Stimulated activated effector memory CD8-positive, alpha-beta T cell treated with anti-CD3 and anti-CD28 coated beads, Interleukin-12 subunit alpha, Interleukin-12 subunit beta, amount 100 ng/mL, for 72 hours (primary cell): ENCODE results near the gene GAS6.

ENCODE experiments used
- ATAC-seq: fragments of 150-1000 bp; cut with Tn5 transposase; 2 replicates; pipeline ENCODE4 v1.10.0; 2021
- DNase-seq, 2 donors: peaks; one replicate each; pipeline ENCODE4 v3.0.0; 2021 to 2022; ENCODE audit warnings: low spot score in 2 of 2
- H3K27ac Mint-ChIP-seq: one replicate; pipeline ENCODE4 v1.8.0; 2022; ENCODE audit warnings: mild to moderate bottlenecking, mixed read lengths
- H3K36me3 Mint-ChIP-seq: one replicate; pipeline ENCODE4 v1.8.0; 2022; ENCODE audit warnings: mild to moderate bottlenecking, mixed read lengths
- H3K4me1 Mint-ChIP-seq: one replicate; pipeline ENCODE4 v1.8.0; 2022; ENCODE audit warnings: mixed read lengths
- H3K4me3 Mint-ChIP-seq: one replicate; pipeline ENCODE4 v1.8.0; 2022; ENCODE audit warnings: mild to moderate bottlenecking, mixed read lengths
- H3K9me3 Mint-ChIP-seq: one replicate; pipeline ENCODE4 v1.8.0; 2022; ENCODE audit warnings: mixed read lengths

Gene GAS6

DNA sequence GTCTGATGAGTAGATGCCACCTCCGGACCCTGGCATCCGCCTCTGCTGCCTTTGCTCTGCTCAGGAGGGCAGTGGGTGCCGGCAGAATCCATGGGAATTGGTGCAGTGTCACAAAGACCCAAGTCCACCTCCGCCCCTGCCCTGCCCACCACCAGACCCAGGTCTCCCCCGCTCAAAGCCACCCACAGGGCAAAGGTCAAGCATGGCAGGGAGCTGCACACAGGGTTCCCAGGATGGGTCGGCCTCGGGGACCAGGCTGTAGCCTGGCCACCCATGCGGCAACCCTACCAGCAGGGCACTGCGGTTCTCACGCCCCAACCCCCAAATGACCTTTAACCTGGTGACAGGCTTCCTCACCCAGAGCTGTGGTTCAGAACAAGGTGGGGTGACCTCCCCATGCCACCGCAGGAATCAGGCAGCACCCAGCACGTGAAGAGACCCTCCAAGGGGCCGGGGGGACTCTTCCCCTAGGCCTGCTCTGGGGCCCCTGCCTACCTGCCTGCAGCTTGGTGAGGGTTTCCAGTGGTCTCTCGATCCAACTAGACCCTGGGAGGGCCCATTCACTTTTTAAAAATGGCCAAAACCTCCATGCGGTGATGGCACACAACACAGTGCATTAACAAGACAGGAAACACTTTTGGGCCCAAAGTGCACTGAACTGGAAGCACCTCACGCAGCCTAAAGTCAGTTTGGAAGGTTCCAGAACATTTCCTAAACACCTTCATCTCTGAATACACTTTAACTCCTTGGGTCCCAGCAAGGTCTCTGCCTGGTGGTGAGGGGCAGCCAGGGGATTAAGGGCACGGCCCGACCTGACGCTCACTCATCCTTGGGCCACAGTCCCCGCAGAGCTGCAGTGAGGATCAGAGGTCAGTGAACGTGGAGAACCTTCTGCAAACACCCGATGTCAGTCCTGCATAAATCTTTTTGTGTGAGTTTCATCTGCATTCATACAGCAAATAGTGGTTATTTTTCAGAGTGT lies 11.0 kb downstream of the GAS6 start:
- peaks cover 19% of the 10 kb centered on the region for H3K4me1 Mint-ChIP-seq
- no peak for DNase-seq
- H3K9me3 Mint-ChIP-seq: no peaks in the 10 kb centered on the region
- H3K27ac Mint-ChIP-seq: no peak overlapping the region
- H3K36me3 Mint-ChIP-seq: no peaks in the 10 kb centered on the region
- no peak overlapping the region for H3K4me3 Mint-ChIP-seq
- ATAC-seq: no peak

DNA sequence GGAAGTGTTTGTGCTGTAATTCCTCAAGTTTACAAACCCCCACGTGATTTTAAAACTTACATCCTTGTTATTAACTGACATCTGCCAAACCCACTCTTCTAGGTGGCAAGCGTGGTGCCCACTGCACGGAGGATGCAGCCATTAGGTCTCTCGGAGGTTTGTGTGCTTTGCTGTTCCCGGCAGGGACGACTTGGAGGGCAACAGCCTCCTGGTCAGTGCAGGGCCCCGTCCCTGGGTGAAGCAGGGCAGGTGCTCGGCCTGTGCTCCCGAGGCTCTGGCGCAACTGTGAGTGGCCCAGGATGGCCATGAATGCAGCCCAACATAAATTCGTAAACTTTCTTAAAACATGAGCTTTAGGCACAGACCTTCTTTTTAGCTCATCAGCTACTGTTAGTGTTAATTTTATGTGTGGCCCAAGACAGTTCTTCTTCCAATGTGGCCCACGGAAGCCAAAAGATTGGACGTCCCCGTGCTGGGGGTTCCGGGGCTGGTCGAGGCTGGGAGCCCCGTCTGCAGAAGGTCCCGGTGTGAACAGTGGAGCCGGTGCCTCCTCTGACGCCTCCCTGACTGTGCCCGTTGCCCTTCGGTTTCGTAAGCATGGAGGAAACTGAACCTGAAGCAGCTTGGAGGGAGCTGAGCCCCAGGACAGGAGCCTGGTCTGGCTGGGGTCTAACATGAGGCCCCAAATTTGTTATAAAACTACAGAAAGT lies 11.9 kb downstream of the GAS6 start:
- peaks cover 19% of the 10 kb centered on the region for H3K4me1 Mint-ChIP-seq
- no peak overlapping the region for H3K4me3 Mint-ChIP-seq
- no peaks in the 10 kb centered on the region for H3K36me3 Mint-ChIP-seq
- ATAC-seq: no peak
- H3K27ac Mint-ChIP-seq: no peak overlapping the region
- H3K9me3 Mint-ChIP-seq: no peaks in the 10 kb centered on the region
- DNase-seq: no peak

DNA sequence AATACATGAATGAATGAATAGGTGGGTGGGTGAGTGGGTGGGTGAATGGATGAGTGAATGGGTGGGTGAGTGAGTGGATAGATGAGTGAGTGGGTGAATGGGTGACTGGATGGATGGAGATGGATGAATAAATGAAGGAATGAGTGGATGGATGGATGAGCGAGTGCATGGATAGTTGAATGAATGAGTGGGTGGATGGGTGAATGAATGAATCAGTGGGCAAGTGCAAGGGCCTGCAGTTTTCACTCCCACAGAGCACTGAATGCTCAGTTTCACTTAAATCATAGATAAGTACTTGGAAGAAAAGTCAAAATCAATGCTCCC lies 12.4 kb downstream of the GAS6 start:
- no peak for DNase-seq

DNA sequence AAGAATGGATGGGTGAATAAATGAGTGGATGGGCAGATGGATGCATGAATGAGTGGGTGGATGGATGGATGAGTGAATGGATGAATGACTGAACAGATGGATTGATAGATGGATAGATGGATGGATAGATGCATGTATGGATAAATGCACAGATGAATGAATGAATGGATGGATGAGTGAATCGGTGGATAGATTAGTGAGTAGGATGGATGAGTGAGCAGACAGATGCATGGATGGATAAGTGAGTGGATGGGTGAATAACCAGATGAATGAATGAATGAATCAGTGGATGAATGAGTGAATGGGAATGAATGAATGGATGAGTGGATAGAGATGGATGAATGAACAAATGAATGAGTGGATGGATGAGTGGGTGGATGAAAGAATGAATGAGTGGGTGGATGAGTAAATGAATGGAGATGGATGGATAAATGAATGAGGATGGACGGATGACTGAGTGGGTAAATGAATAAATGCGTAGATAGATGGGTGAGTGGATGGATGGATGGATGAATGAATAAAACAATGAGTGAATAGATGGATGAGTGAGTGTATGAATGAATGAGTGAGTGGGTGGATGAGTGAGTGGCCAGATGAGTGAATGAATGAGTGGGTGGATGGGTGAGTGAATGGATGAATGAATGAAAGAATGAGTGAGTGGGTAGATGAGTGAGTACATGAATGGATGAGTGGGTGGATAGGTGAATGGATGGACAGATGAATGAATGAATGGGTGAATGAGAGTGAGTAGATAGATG lies 13.0 kb downstream of the GAS6 start:
- Mint-ChIP-seq H3K36me3 (no peaks in the 10 kb centered on the region), H3K9me3 (no peaks in the 10 kb centered on the region), H3K4me3 (no peak overlapping the region), H3K27ac (no peak overlapping the region), H3K4me1 (peaks cover 29% of the 10 kb centered on the region)
- ATAC-seq (no peak), DNase-seq (no peak)

More for the DNA sequence above, 12.4 kb downstream of the GAS6 start:
- peaks cover 24% of the 10 kb centered on the region for H3K4me1 Mint-ChIP-seq
- no peak for ATAC-seq
- no peaks in the 10 kb centered on the region for H3K9me3 Mint-ChIP-seq
- no peak overlapping the region for H3K4me3 Mint-ChIP-seq
- H3K27ac Mint-ChIP-seq: no peak overlapping the region
- no peaks in the 10 kb centered on the region for H3K36me3 Mint-ChIP-seq

DNA sequence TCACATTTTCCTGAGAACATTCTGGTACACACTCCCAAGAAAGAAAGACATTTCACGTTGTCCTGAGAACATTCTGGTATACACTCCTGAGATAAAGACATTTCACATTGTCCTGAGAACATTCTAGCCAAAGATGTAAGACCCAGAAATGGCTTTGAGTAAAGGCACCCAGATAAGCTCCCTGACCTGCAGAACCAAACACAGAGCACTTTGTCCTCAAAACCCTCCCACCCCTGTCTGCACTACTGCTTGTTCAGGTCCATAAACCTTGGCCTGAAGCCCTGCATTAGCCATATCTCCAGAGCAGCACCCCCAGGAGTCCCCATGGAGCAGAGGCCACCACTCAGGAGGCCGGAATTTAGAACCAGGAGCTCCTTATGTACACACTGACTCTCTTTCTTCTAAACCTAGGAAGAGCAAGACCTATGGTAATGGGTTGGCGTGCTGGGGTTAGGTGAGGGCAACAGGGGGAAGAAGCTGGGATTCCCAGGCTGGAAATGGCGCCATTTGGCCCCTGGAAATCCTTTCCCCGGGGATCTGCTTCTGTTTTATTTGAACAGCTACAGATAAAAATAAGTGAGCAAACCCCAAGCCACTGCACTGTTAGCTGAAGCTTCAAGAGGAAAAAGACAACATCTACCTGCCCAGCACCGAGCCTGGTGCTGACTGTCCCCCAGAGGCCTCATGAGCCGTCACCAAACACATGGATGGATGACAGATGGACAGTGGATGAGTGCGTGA lies 13.7 kb downstream of the GAS6 start:
- no peaks in the 10 kb centered on the region for H3K9me3 Mint-ChIP-seq
- no peak overlapping the region for H3K4me3 Mint-ChIP-seq
- H3K27ac Mint-ChIP-seq: no peak overlapping the region
- ATAC-seq (no peak), DNase-seq (no peak)
- H3K4me1 Mint-ChIP-seq: peaks cover 36% of the 10 kb centered on the region
- H3K36me3 Mint-ChIP-seq: no peaks in the 10 kb centered on the region

DNA sequence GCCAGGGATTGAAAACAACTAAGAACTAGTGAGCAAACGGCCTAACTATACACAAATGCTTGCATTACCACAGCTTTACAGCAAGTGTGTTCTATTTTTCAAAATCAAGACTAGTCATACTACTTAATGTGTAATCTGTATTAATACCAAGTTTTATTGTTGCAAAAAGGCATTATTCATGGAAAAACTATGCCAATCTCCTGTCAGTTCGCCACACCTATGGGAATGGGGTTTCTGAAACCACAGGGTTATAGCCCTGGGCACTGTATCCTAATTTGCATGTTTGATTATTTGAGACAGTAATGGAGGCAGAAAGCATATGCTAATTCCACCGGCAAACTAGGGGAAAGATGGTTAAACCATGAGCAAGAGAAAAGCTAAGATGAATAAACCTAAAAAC lies 14.3 kb downstream of the GAS6 start:
- no peak overlapping the region for H3K27ac Mint-ChIP-seq
- peaks cover 4% of the 10 kb centered on the region for H3K36me3 Mint-ChIP-seq
- no peak overlapping the region for H3K4me3 Mint-ChIP-seq
- no peaks in the 10 kb centered on the region for H3K9me3 Mint-ChIP-seq
- no peak for ATAC-seq
- no peak for DNase-seq
- H3K4me1 Mint-ChIP-seq: peaks cover 37% of the 10 kb centered on the region

DNA sequence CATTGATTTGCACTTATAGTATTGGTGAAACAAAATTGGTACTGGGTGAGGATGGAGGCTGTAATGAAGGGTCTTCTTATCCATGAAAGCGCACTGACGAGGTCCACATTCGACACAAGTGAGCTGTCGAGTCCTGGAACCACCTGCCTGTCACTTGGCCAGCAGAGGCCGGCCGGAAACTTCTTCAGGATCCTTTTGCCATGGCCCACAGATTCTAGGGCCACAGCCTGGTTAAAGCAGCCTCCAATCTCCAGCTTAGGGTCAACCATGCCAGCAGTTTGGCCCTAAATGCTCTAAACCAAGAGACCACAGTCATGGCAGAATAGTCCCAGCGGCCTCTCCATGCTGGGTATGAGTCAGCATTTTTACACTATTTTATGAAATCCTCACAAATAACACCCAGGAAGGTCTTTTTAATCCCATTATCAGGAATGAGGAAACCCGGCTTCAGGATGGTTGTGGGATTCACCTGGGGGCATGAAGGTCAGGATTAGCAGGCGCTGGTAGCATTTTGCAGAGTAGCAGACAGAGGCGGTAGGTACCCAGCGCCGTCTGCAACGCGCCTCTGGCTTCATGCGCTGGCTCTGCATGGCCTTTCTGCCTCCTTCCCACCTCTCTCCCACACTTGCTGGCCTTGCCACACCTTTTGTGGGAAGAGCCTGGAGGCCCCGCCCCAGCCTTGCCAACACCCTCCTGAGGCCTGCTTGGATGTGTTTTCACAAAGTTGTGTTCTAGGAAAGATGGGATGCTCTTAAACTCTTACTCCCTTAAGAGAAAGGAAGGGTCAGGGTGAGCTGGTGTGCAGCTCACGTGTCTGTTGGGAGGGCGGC lies 15.2 kb downstream of the GAS6 start:
- DNase-seq (no peak), ATAC-seq (no peak)
- Mint-ChIP-seq H3K4me3 (no peak overlapping the region), H3K4me1 (peaks cover 37% of the 10 kb centered on the region), H3K27ac (no peak overlapping the region), H3K9me3 (no peaks in the 10 kb centered on the region), H3K36me3 (peaks cover 5% of the 10 kb centered on the region)

DNA sequence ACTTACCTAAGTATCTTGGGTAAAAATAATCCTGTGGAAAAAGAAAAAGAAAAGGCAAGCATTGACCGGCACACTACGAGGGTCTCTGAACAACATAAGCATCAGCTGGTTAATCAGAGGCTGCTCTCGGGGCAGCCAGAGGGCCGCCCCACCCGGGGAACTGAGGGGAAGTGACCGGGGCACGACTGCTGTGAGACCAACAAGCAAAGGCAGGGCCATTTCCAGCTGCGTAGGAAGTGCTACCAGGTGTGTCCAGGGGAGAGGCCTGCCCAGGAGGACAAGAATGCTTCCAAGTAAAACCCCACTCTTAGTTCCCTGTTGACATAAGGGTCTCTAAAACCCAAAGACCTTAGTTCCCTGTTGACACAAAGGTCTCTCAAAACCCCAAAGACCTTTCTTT lies 15.9 kb downstream of the GAS6 start:
- no peak for ATAC-seq
- peaks cover 5% of the 10 kb centered on the region for H3K36me3 Mint-ChIP-seq
- H3K4me1 Mint-ChIP-seq: peaks cover 36% of the 10 kb centered on the region
- H3K9me3 Mint-ChIP-seq: no peaks in the 10 kb centered on the region
- DNase-seq: no peak
- H3K4me3 Mint-ChIP-seq: no peak overlapping the region
- no peak overlapping the region for H3K27ac Mint-ChIP-seq

DNA sequence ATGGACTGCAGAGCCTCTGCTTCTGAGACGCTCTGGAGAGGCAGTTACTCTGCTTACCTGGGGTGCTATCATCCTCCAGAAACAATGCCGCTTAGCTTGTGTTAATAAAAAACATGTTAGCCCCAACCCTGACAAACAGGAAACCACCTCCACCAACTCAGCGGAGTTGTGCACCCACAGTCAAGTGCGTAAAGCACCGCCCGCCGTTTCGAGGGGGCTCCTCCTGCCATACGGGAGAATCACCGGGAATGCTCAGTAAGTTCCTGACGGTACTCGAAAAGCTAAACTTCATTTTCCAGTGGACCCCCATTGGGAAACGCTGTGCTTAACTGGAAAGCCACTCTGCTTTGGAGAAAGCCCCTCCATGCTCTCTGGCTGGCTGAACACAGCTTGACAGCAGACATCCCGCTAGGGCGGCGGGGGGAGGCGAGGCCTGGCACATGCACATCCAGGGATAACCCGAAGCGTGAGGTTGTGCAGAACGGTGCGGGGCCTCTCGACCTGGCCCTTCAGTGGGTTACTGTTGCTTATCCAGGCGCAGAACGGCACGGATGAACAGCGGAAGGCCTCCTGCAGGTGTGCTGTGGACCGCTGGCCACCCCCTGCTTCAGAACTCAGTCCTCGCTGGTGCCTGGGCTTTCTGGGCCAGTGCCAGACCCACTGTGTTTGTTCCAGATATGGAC lies 17.1 kb downstream of the GAS6 start:
- Mint-ChIP-seq H3K9me3 (peaks cover 4% of the 10 kb centered on the region), H3K27ac (no peak overlapping the region), H3K4me3 (peak overlapping the region; percentile 55), H3K36me3 (peaks cover 5% of the 10 kb centered on the region), H3K4me1 (peaks cover 41% of the 10 kb centered on the region)
- ATAC-seq (peak; percentile 76), DNase-seq (no peak)

DNA sequence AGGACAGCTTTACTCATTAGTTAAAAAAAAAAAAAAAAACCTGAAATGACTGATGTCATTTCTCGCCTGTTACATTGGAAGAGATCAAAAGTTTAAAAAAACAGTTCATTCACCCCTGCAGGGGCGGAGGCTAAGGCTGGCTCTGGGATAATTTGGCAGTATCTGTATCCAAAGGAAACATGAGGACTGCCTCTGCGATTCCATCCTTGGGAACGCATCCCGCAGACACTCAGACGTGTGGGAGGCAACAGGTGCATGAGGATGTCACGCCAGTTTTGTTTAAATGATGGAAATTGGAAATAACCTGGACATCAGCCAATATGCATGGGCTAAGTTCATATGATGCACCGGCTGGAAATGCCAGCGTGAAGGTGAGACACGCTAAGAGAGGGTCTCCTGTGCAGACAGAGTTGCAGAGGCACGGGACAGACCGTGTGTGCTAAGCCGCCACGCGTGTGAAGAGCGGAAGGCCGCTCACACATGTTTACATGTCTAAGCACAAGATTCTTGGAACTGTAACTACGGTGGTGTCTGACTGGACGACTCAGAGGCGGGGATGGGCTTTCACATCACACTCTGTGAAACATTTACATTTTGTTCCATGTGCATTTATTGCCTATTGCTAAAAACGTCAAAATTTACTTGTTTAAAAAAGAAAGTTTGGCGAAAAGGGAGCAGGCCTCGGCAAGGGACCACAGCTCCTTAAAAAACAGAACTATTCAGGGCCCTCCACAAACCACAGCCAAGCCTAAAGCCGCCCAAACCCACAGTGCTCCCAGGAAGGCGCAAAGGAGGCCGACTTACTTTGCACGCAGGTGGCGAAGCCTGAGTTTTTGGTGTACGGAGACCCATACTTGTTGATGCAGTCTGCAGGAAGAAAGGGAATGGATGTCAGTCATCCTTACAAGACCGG lies 17.9 kb downstream of the GAS6 start:
- peaks cover 49% of the 10 kb centered on the region for H3K4me1 Mint-ChIP-seq
- H3K27ac Mint-ChIP-seq: peak overlapping the region; percentile 63
- H3K9me3 Mint-ChIP-seq: peaks cover 5% of the 10 kb centered on the region
- DNase-seq: no peak
- peak overlapping the region; percentile 55 for H3K4me3 Mint-ChIP-seq
- peak; percentile 75 for ATAC-seq
- peaks cover 5% of the 10 kb centered on the region for H3K36me3 Mint-ChIP-seq

DNA sequence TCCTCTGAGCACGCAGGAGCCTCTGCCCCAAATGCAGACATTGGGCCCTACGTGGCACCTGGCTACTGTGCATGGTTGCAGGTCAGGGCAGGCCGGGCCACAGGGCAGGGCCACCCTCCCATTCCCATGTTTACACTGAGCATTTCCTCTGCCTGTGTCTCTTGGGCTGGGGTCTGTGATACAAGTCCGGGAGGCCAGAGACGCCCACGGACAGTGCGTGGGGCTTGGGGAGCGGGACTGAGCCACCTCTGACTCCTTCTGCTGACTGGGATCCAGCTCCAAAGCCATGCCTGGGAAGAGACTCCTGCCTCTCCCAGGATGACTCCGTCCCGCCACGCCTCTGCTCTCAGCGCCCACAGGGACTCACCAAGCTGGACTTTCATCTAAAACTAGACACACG lies 18.8 kb downstream of the GAS6 start:
- ATAC-seq (no peak), DNase-seq (no peak)
- H3K4me3 Mint-ChIP-seq: no peak overlapping the region

DNA sequence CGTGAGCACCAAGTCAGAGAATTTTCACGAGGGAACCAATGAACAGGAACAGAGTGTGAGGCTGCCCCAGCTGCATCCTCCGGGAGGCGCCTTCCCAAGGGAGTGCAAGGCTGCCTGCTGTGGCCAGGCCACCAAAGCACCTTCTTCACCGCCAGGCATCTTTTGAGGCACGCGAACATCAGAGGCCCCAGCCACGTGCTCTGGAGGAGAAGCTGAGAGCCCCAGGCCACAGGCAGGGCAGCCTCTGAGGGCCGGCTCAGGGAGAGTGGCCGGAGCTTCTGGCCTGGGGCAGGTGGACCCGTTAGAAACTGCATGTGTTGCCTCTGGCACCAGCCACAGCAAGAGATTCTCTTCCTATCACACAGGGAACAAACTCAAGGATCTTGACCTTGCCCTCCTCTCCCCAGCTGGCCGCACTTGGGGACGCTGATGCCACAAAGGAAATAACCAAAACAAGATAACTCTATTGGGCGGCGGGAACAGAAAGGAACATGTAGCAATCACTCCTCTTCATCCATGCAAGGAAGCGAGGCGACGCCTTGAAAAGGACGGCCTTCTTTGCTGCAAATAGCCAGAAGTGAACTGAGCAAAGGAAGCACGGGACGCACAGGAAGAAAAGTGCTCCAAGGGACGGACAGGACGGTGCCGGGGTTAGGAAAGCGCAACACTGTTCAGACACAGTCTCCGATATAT lies 19.9 kb downstream of the GAS6 start:
- peaks cover 5% of the 10 kb centered on the region for H3K36me3 Mint-ChIP-seq
- H3K27ac Mint-ChIP-seq: peak overlapping the region; percentile 62
- H3K4me3 Mint-ChIP-seq: no peak overlapping the region
- ATAC-seq (no peak), DNase-seq (no peak)
- H3K9me3 Mint-ChIP-seq: peaks cover 5% of the 10 kb centered on the region
- H3K4me1 Mint-ChIP-seq: peaks cover 50% of the 10 kb centered on the region

More for the DNA sequence above, 18.8 kb downstream of the GAS6 start:
- H3K4me1 Mint-ChIP-seq: peaks cover 50% of the 10 kb centered on the region
- H3K36me3 Mint-ChIP-seq: peaks cover 5% of the 10 kb centered on the region
- peak overlapping the region; percentile 62 for H3K27ac Mint-ChIP-seq
- H3K9me3 Mint-ChIP-seq: peaks cover 5% of the 10 kb centered on the region
